Amygdala (tissue), 56 donors: ENCODE results near the gene RTL9.
"Not testable (repeated sequence)": the region's sequence is repeated elsewhere in the genome, so short reads cannot be mapped to it uniquely, and the experiment has no call there.

ENCODE experiments used
- DNase-seq, 56 donors: peaks; one replicate each; lab custom pipeline; 2025; lab: John Stamatoyannopoulos, UW

RTL9 gene

DNA sequence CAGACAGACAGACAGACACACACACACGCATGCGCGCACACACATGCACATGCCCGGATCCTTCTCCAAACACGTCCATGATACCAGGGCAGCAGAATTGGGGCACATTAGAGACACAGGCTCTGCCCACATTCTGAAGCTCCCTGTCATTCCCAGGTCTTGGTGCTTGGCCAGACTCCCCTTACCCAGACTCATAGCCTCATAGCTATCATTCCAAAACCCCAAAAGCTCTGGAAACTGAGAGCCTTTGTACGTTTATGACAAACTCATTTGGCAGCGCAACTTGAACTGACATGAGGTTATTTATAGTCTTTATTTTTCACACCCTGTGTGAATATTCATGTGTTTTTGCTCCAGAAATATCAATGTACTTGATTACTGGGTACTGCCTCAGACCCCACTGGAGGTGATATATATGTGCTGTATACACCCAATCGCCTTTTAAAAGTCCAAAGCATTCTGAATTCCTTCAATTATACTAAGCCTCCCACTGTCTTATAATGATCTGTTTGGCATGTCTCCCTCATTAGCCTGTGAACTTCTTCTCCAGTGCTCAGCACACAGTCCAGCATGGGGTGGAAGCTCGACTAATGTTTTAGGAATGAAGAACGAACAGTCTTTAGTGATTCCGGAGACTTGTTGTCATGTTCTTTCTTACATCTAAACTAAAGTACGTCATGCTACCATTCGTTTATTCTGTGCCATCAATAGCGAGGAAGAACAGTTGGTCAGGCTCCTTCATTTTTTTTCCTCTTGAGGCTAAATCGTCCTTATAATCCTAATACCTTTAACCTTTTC, 45.0 kb downstream of the RTL9 start:
- no peak for DNase-seq

GRCh38 chrX:110404376-110404775, 45.7 kb downstream of the RTL9 start:
- DNase-seq: no peak

GRCh38 chrX:110406250-110406649, 47.6 kb downstream of the RTL9 start:
- DNase-seq: not testable (repeated sequence)

- no peak for DNase-seq
Measured at GRCh38 chrX:110406822-110407221, 48.2 kb downstream of the RTL9 start.

DNA sequence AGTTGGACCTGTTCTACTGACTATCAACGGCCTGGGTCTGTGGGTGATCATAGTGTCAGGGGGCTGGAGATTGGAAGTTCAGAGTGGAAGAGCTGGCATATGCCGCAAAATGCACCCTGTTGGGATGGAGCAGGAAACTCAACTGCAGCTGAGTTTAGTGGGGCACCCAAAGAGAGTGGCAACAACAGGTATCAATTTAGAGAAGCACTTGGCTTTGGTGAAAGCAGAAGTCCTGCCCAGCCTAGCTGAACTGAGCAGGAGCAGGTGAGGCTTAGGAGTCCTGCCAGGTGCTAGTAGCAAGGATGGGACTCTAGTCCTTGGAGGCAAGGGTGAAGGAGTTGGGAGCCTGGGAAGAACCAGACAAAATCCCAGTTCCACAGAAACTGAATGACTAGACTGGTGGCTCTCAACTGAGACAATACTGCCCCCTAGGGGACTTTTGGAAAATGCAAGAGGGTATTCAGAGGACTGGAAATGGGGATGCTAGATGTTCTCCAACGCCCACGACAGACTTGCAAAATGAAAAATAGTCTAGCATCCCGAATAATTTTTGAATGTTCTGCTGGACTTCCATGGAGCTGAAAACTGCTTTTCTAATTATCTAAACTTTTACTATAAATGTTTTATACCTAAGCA, 49.4 kb downstream of the RTL9 start:
- peak in 30 of 56 donors; percentile 0 to 67 (median 8) for DNase-seq
